ENCODE data around the gene MAP1A.

- TF ChIP-seq POLR2A (IDR thresholded peaks at IDR 0.05) (no peak), CTCF (IDR thresholded peaks at IDR 0.05) (no peak), POLR2AphosphoS5 (IDR thresholded peaks at IDR 0.05) (no peak)
These were observed 3.9 kb upstream of the MAP1A start for GRCh38 chr15:43513550-43513949.

All from gastroesophageal sphincter (tissue), 3 donors.